Activated T-helper 9 cell treated with anti-CD3 and anti-CD28 coated beads, Interleukin-2, amount 50 U/mL, for 16 hours (primary cell): ENCODE results near the gene NUP88.

ENCODE experiments used
- DNase-seq: peaks from one replicate; pipeline ENCODE4 v3.0.0-alpha.2; 2020; ENCODE audit warnings: low read depth

NUP88 gene

GRCh38 chr17:5355421-5356129 lies 63.9 kb downstream of the NUP88 start:
- DNase-seq, result no peak

- no peak for DNase-seq
These were observed 64.5 kb downstream of the NUP88 start for GRCh38 chr17:5354886-5355415.

- no peak for DNase-seq
These were observed 65.2 kb downstream of the NUP88 start for GRCh38 chr17:5354310-5354709.

- no peak for DNase-seq
These were observed 66.7 kb downstream of the NUP88 start for GRCh38 chr17:5352681-5353289.

- DNase-seq, result no peak
These were observed 74.5 kb downstream of the NUP88 start for GRCh38 chr17:5344914-5345313.
